Gastrocnemius medialis (tissue), 4 donors: Measurements from ENCODE around the gene C2orf69.

Experiments
- CTCF ChIP-seq, 5 experiments: fragments of 450-650 bp in 3 of 5; fragments of 200-600 bp in 2 of 5; sonication (generic) in 2 of 5; IDR thresholded peaks in 4 of 5; conservative IDR thresholded peaks in 1 of 5; 1 replicate in 4 of 5; 2 replicates in 1 of 5; pipeline ENCODE4 v1.5.1; 2016 to 2019; ENCODE audit warnings: antibody characterized with exemption in 5 of 5, mild to moderate bottlenecking in 3 of 5, moderate library complexity in 3 of 5
- POLR2A ChIP-seq, 2 donors: fragments of 450-650 bp; IDR thresholded peaks; one replicate each; pipeline ENCODE4 v1.6.1; 2017; ENCODE audit warnings: antibody characterized with exemption in 2 of 2, mild to moderate bottlenecking in 2 of 2, moderate library complexity in 2 of 2

- no peak for TF ChIP-seq POLR2A (IDR thresholded peaks at IDR 0.05)
- no peak for TF ChIP-seq CTCF (IDR thresholded peaks at IDR 0.05 in 4 of 5, conservative IDR thresholded peaks at IDR 0.05 in 1 of 5)
These were observed 48.3 kb upstream of the C2orf69 start for GRCh38 chr2:199862788-199863187.
